GM23248 (cell line): ENCODE measurements around the gene VWF. TPM values are rescaled to one million over a fixed set of nuclear protein-coding genes. Genes with fewer than 3 reads are reported as not detected.

Source experiments
- DNase-seq: peaks from one replicate; pipeline ENCODE4 v3.0.0-alpha.2; 2015
- H2AFZ ChIP-seq: fragments of 200-600 bp; sonication (generic); 2 replicates; pipeline ENCODE4 v1.6.1; 2016; ENCODE audit warnings: antibody characterized with exemption
- H3F3A ChIP-seq: fragments of 200-600 bp; sonication (generic); 2 replicates; pipeline ENCODE4 v1.6.1; 2016; ENCODE audit warnings: mild to moderate bottlenecking, antibody characterized with exemption, mixed run types; ENCODE audit not compliant: insufficient read depth
- H3K27ac ChIP-seq: fragments of 200-600 bp; sonication (generic); 2 replicates; pipeline ENCODE4 v1.5.1; 2016; ENCODE audit warnings: mild to moderate bottlenecking
- H3K27me3 ChIP-seq: fragments of 200-600 bp; sonication (generic); replicated peaks from 2 replicates; pipeline ENCODE4 v1.6.1; 2016; ENCODE audit warnings: mild to moderate bottlenecking; ENCODE audit not compliant: insufficient read depth
- H3K36me3 ChIP-seq: fragments of 200-600 bp; sonication (generic); 2 replicates; pipeline ENCODE4 v1.6.1; 2016; ENCODE audit warnings: low read depth, mild to moderate bottlenecking
- H3K4me1 ChIP-seq: fragments of 200-600 bp; sonication (generic); 2 replicates; pipeline ENCODE4 v1.6.1; 2016; ENCODE audit warnings: mild to moderate bottlenecking; ENCODE audit not compliant: insufficient read depth
- H3K4me2 ChIP-seq: fragments of 200-600 bp; sonication (generic); one replicate; pipeline ENCODE4 v1.6.1; 2016; ENCODE audit warnings: mild to moderate bottlenecking; ENCODE audit not compliant: unreplicated experiment
- H3K4me3 ChIP-seq: fragments of 200-600 bp; sonication (generic); 2 replicates; pipeline ENCODE4 v1.5.1; 2016; ENCODE audit warnings: mild to moderate bottlenecking
- H3K79me2 ChIP-seq: fragments of 200-600 bp; sonication (generic); 2 replicates; pipeline ENCODE4 v1.6.1; 2016; ENCODE audit warnings: mild to moderate bottlenecking; ENCODE audit not compliant: insufficient read depth
- H3K9ac ChIP-seq: fragments of 200-600 bp; sonication (generic); 2 replicates; pipeline ENCODE4 v1.6.1; 2016; ENCODE audit warnings: mild to moderate bottlenecking
- H3K9me2 ChIP-seq: fragments of 200-600 bp; sonication (generic); 2 replicates; pipeline ENCODE4 v1.6.1; 2016; ENCODE audit warnings: mixed run types, mild to moderate bottlenecking, moderate library complexity; ENCODE audit not compliant: insufficient read depth
- H3K9me3 ChIP-seq: fragments of 200-600 bp; sonication (generic); one replicate; pipeline ENCODE4 v1.6.1; 2017; ENCODE audit warnings: low read depth
- H4K20me1 ChIP-seq: fragments of 200-600 bp; sonication (generic); 2 replicates; pipeline ENCODE4 v1.6.0; 2016; ENCODE audit not compliant: insufficient read depth
- EZH2 ChIP-seq: fragments of 200-600 bp; sonication (generic); IDR thresholded peaks from 2 replicates; pipeline ENCODE4 v1.6.1; 2018; ENCODE audit warnings: antibody characterized with exemption, mild to moderate bottlenecking; ENCODE audit not compliant: insufficient read depth, poor library complexity, severe bottlenecking
- EZH2phosphoT487 ChIP-seq: fragments of 200-600 bp; sonication (generic); IDR thresholded peaks from 2 replicates; pipeline ENCODE4 v1.6.1; 2018; ENCODE audit warnings: antibody characterized with exemption, moderate library complexity, mild to moderate bottlenecking, low read depth; ENCODE audit not compliant: insufficient read depth
- WGBS, 2 experiments: methylation state at CpG; one replicate each; pipeline ENCODE4 v1.1.6; 2015 to 2017; ENCODE audit warnings: low lambda C conversion rate in 2 of 2, low coverage in 1 of 2; ENCODE audit errors: missing lambda C conversion rate in 2 of 2; 5-methylcytosine and 5-hydroxymethylcytosine counted together
- in situ Hi-C: fragments of 300-500 bp; cut with MboI; formaldehyde crosslinking; loops from 2 replicates; pipeline ENCODE4 v1.15.0; 2020
- polyA plus RNA-seq: library from polyadenylated mRNA; unstranded; fragments of >200 nt; fragmentation: Nextera tagmentation; extraction: Ambion mirVana; gene quantifications from 2 replicates; pipeline ENCODE4 v1.2.1, GENCODE V29; 2016
- total RNA-seq: library from RNA; depleted of rRNA; stranded (reverse); fragments of >200 nt; shearing (Covaris generic); gene quantifications from 2 replicates; pipeline ENCODE4 v1.2.3, GENCODE V29; 2014

VWF gene
- total and polyA plus RNA-seq, 2 experiments from 2014 or later, result 0.14 TPM; not detected in 1

DNA sequence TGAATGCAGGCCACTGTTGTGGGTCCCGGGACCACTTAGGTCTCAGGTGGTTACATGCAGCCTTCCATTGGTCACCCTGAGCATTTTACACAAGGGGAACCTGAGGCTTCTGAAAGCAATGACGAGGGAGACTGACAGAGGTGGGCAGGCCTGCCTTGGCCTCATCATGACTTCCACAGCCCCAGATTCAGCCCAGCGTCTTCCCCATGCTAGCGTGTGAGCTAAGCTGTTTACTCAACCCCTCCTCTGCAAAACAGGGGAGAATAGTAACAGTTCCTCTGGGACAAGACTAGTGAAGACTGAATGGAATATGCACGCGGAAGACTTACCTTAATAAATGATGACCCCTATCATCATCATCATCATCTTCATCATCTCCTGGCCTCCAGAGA lies 46.8 kb downstream of the VWF start:
- Histone ChIP-seq H3K9me2 (no peaks in the 10 kb centered on the region), H3F3A (0 out of 2 replicates have a peak, but pooled peaks cover 4% of the 10 kb centered on the region), H3K27ac (no peak overlapping the region), H4K20me1 (no peaks in the 10 kb centered on the region), H2AFZ (no peak overlapping the region), H3K4me1 (peaks cover 14% of the 10 kb centered on the region), H3K27me3 (no peaks in the 10 kb centered on the region), H3K4me3 (no peak overlapping the region), H3K9me3 (no peaks in the 10 kb centered on the region), H3K36me3 (no peaks in the 10 kb centered on the region), H3K4me2 (no peak overlapping the region), H3K9ac (no peak overlapping the region), H3K79me2 (no peaks in the 10 kb centered on the region)
- TF ChIP-seq EZH2, result no peak
- TF ChIP-seq EZH2phosphoT487, result no peak
- no peak for DNase-seq
- WGBS, 2 experiments, result 94 to 95% methylated on average over 6 of the region's 6 CpGs
- in situ Hi-C loops, result no loop called here

DNA sequence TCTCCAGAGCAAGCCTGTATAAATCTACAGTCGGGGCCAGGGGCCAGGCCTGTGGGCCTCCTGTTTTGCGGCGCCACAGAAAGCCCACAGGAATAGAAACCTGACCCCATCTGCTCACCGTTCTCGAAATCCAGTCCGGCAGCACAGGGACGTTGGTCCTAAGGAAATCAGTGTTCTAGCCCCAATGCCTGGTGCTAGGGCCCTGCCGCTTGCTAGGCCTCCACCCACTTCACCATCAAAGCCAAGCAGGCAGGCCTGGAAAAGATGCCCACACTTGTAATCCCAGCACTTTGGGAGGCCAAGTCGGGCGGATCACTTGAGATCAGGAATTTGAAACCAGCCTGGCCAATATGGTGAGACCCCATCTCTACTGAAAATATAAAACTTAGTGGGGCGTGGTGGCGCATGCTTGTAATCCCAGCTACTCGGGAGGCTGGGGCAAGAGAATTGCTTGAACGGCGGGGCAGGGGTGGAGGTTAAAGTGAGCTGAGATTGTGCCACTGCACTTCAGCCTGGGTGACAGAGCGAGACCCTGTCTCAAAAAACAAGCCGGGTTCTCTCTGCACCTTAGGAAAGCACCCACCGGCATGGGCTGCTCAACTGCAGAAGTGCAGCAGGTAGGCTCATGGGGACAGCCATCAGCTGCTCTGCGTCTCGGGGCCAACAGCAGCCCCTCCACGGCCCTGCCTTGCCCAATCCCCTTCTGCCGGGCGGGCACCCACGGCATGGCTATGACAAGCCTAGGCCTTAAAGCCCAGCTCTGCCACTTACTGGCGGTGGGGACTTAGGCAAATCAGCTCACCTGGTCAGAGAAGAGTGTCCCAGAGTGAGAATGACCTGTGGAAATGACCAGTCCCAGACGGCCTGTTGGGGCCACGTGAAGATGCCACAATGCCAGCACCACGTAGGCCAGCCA lies 47.4 kb downstream of the VWF start:
- Histone ChIP-seq H3F3A (0 out of 2 replicates have a peak, but pooled peaks cover 4% of the 10 kb centered on the region), H3K27ac (no peak overlapping the region), H3K9me3 (no peaks in the 10 kb centered on the region), H3K79me2 (no peaks in the 10 kb centered on the region), H3K36me3 (no peaks in the 10 kb centered on the region), H3K27me3 (no peaks in the 10 kb centered on the region), H3K9me2 (no peaks in the 10 kb centered on the region), H3K4me1 (peaks cover 11% of the 10 kb centered on the region), H3K4me2 (no peak overlapping the region), H2AFZ (no peak overlapping the region), H4K20me1 (no peaks in the 10 kb centered on the region), H3K4me3 (no peak overlapping the region), H3K9ac (no peak overlapping the region)
- in situ Hi-C loops, result no loop called here
- no peak for DNase-seq
- TF ChIP-seq EZH2 (no peak), EZH2phosphoT487 (no peak)
- WGBS, 2 experiments, result 96 to 98% methylated on average over 27 to 28 of the region's 28 CpGs

DNA sequence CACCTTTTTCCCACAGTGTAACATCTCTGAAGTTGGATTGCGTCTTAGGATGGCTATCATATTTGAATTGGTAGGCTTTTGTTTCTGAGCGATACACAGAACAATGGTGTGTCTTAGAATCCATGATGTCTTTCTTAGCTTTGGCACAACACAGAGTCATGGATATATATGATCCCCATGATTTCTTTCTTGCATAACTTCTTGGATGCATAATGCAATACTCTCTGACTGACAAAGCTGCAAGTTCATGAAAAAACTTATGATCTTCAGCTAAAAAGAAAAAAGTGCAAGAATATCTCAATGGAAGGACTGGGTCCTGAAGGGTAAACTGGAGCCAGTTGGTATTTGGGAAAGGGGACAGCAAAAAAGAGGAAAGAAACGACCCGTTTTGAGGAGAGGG lies 48.1 kb downstream of the VWF start:
- Histone ChIP-seq H3K79me2 (no peaks in the 10 kb centered on the region), H3K27ac (no peak overlapping the region), H3K9me2 (no peaks in the 10 kb centered on the region), H3K9ac (no peak overlapping the region), H2AFZ (no peak overlapping the region), H3F3A (0 out of 2 replicates have a peak, but pooled peaks cover 4% of the 10 kb centered on the region), H3K36me3 (no peaks in the 10 kb centered on the region), H3K27me3 (no peaks in the 10 kb centered on the region), H4K20me1 (no peaks in the 10 kb centered on the region), H3K4me1 (peaks cover 11% of the 10 kb centered on the region), H3K9me3 (no peaks in the 10 kb centered on the region), H3K4me2 (no peak overlapping the region), H3K4me3 (no peak overlapping the region)
- no peak for DNase-seq
- in situ Hi-C loops, result no loop called here
- 90 to 91% methylated on average over 4 of the region's 4 CpGs for WGBS, 2 experiments
- TF ChIP-seq EZH2phosphoT487, result no peak

DNA sequence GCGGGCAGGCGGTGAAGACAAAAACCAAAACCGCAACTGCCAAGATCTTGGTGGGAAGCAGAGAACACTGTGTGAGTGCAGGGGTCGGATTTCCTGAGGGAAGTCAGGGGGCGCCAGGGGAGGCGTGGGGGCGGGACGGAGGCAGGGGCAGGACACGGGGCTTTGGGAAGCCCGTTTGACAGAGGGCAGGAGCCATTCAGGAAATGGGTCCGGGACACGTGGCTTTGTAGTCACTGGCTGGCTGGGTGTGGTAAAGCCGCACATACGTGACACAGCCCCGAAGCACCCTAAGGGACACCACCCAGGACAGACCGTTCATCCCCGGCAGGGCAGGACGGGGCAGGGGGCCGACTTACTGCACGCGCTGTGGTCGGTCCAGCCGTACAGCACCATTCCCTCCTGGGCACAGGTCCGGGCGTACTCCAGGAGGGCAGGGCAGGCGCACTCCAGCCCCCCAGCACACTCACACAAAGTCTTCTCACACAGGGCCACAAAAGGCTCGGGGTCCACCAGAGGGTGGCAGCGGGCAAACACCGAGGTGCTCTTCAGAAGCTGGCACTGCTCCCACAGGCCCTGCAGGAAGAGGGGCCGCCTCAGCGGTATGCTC lies 49.4 kb downstream of the VWF start:
- no peaks in the 10 kb centered on the region for H3K9me3 ChIP-seq
- H3K79me2 ChIP-seq, result no peaks in the 10 kb centered on the region
- peak; percentile 65 for DNase-seq
- peak overlapping the region; percentile 60 for H3K4me3 ChIP-seq
- no peaks in the 10 kb centered on the region for H3K27me3 ChIP-seq
- peak overlapping the region; percentile 57 for H3K9ac ChIP-seq
- no peaks in the 10 kb centered on the region for H4K20me1 ChIP-seq
- H3K4me1 ChIP-seq, result peaks cover 16% of the 10 kb centered on the region
- in situ Hi-C loops, result no loop called here
- peak overlapping the region; percentile 81 for H2AFZ ChIP-seq
- no peaks in the 10 kb centered on the region for H3K9me2 ChIP-seq
- WGBS, 2 experiments, result 40 to 53% methylated on average over 24 to 31 of the region's 31 CpGs
- no peak for TF ChIP-seq EZH2phosphoT487
- H3K36me3 ChIP-seq, result no peaks in the 10 kb centered on the region
- peak overlapping the region; percentile 75 for H3K4me2 ChIP-seq
- H3F3A ChIP-seq, result peaks cover 10% of the 10 kb centered on the region
- no peak overlapping the region for H3K27ac ChIP-seq
